Transverse colon (tissue), 4 donors: ENCODE measurements around the gene PDE4D. TPM values are rescaled to one million over a fixed set of nuclear protein-coding genes. Genes with fewer than 3 reads are reported as not detected.

ENCODE experiments used
- DNase-seq: peaks from one replicate; pipeline ENCODE4 v3.0.0-alpha.2; 2019
- H3K27ac ChIP-seq, 4 donors: fragments of 200-600 bp; sonication (generic); 2 replicates each; pipeline ENCODE4 v1.5.1; 2016 to 2018; ENCODE audit warnings: inconsistent platforms in 4 of 4
- H3K27me3 ChIP-seq: fragments of 200-600 bp; sonication (generic); 2 replicates; pipeline ENCODE4 v1.5.1; 2017; ENCODE audit warnings: inconsistent platforms
- H3K36me3 ChIP-seq, 4 donors: fragments of 200-600 bp; sonication (generic); 2 replicates each; pipeline ENCODE4 v1.5.1; 2017 to 2019; ENCODE audit warnings: inconsistent platforms in 4 of 4
- H3K4me1 ChIP-seq, 4 donors: fragments of 200-600 bp; sonication (generic); 2 replicates each; pipeline ENCODE4 v1.5.1; 2017 to 2020; ENCODE audit warnings: inconsistent platforms in 4 of 4
- H3K4me3 ChIP-seq, 4 donors: fragments of 200-600 bp; sonication (generic); 1 replicate in 1 of 4; 2 replicates in 3 of 4; pipeline versions ENCODE4 v1.5.1 to v1.6.1; 2017 to 2019; ENCODE audit warnings: inconsistent platforms in 4 of 4
- H3K9me3 ChIP-seq, 2 donors: fragments of 200-600 bp; sonication (generic); 2 replicates each; pipeline ENCODE4 v1.5.1; 2017 to 2019; ENCODE audit warnings: inconsistent platforms in 2 of 2
- EP300 ChIP-seq: sonication (generic); formaldehyde crosslinking; IDR thresholded peaks from one replicate; pipeline ENCODE4 v1.6.1; 2017; ENCODE audit warnings: antibody characterized with exemption, low read depth
- POLR2A ChIP-seq: fragments of 450-650 bp; IDR thresholded peaks from one replicate; pipeline ENCODE4 v1.6.1; 2016; ENCODE audit warnings: antibody characterized with exemption, mild to moderate bottlenecking, moderate library complexity
- POLR2AphosphoS5 ChIP-seq, 3 donors: sonication (generic); formaldehyde crosslinking; IDR thresholded peaks; one replicate each; pipeline ENCODE4 v1.6.1; 2016; ENCODE audit warnings: antibody characterized with exemption in 3 of 3
- WGBS, 2 donors: methylation state at CpG; one replicate each; pipeline ENCODE4 v1.1.5; 2018; ENCODE audit warnings: low coverage in 1 of 2; 5-methylcytosine and 5-hydroxymethylcytosine counted together
- in situ Hi-C, 4 donors: fragments of 200-750 bp; cut with MboI; loops; one replicate each; pipeline versions ENCODE4 v1.15.0 to v1.15.1; 2017; ENCODE audit warnings: low sequenced_read_pairs in 3 of 4, low pct_ligation_motif_present in 1 of 4, low pct_unique_long_range_greater_than_20kb in 1 of 4
- intact Hi-C: fragments of 100-400 bp; cut with DNase I; formaldehyde crosslinking; loops from one replicate; pipeline ENCODE4 v1.15.1; 2023; ENCODE audit warnings: low total_unique reads
- total RNA-seq, 4 donors: library from RNA; depleted of rRNA; stranded (reverse); fragments of >200 nt; gene quantifications; one replicate each; pipeline ENCODE4 v1.1.0, GENCODE V29; 2016
- TF ChIP-seq, protein P1 (sequence below), 5 experiments: fragments of 200-600 bp in 3 of 5; fragments of 450-650 bp in 2 of 5; sonication (generic) in 3 of 5; IDR thresholded peaks; 1 replicate in 2 of 5; 2 replicates in 3 of 5; pipeline ENCODE4 v1.5.1; 2016 to 2017; ENCODE audit warnings: antibody characterized with exemption in 5 of 5, inconsistent platforms in 3 of 5, mild to moderate bottlenecking in 2 of 5, moderate library complexity in 1 of 5

Gene PDE4D
- total RNA-seq, 4 donors from 2014 or later, result 47.0 to 302 (median 73.6) TPM

DNA sequence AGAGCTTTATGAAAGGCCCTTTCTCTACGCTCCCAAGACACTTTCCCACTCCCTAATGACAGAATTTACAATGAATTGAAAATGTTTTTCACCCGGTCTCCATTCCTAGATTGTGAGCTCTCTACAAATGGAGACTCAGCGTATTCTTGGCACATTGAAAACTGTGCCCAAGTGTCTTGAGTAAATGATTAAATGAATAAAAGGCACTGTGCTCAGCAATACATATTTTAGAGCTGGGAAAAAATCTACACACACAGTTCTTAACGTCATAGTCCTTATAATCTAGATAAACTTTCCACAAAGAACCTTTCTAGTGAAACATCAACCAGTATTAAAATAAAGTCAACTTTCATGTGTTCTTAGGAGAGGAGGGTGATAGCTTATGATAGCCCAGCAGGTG is 676.7 kb downstream of the PDE4D start:
- H3K27ac ChIP-seq, result peak overlapping the region; percentile 45 to 69 (median 59)
- intact Hi-C loops (no loop called here), in situ Hi-C loops (no loop called here)
- no peak overlapping the region for H3K4me3 ChIP-seq
- peaks cover 4 to 50% (median 26%) of the 10 kb centered on the region in 4 donors for H3K4me1 ChIP-seq
- no peaks in the 10 kb centered on the region for H3K27me3 ChIP-seq
- 25 to 45% methylated on average over 4 of the region's 4 CpGs for WGBS, 2 donors
- TF ChIP-seq, protein P1, sequence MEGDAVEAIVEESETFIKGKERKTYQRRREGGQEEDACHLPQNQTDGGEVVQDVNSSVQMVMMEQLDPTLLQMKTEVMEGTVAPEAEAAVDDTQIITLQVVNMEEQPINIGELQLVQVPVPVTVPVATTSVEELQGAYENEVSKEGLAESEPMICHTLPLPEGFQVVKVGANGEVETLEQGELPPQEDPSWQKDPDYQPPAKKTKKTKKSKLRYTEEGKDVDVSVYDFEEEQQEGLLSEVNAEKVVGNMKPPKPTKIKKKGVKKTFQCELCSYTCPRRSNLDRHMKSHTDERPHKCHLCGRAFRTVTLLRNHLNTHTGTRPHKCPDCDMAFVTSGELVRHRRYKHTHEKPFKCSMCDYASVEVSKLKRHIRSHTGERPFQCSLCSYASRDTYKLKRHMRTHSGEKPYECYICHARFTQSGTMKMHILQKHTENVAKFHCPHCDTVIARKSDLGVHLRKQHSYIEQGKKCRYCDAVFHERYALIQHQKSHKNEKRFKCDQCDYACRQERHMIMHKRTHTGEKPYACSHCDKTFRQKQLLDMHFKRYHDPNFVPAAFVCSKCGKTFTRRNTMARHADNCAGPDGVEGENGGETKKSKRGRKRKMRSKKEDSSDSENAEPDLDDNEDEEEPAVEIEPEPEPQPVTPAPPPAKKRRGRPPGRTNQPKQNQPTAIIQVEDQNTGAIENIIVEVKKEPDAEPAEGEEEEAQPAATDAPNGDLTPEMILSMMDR (IDR thresholded peaks at IDR 0.05), result no peak
- TF ChIP-seq POLR2AphosphoS5 (IDR thresholded peaks at IDR 0.05) (no peak), EP300 (no peak), POLR2A (no peak)
- no peaks in the 10 kb centered on the region for H3K9me3 ChIP-seq
- H3K36me3 ChIP-seq, result peaks cover 0 to 4% (median 0%) of the 10 kb centered on the region in 4 donors
- DNase-seq, result no peak

DNA sequence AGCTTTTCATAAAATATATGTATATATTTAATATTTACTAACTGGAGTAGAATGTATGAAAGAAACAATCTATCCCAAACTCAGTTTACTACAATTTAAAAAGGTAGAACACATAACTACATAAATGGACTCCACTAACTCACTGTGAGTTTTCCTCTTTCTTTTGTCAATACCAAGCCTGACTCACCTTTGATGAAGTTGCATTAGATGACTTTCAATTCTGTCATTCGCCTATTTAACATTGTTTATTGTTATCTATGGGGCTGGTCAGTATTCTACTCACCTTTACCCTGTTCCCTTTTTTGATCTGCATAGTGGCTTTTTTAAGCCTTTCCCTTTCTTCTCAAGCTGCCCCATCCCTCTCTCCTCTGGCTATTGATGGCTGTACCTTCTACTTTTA is 680.9 kb downstream of the PDE4D start:
- Histone ChIP-seq H3K27me3 (no peaks in the 10 kb centered on the region), H3K27ac (no peak overlapping the region), H3K4me3 (no peak overlapping the region), H3K36me3 (peaks cover 0 to 4% (median 0%) of the 10 kb centered on the region in 4 donors), H3K4me1 (peaks cover 5 to 35% (median 19%) of the 10 kb centered on the region in 4 donors), H3K9me3 (no peaks in the 10 kb centered on the region)
- TF ChIP-seq POLR2A (no peak), POLR2AphosphoS5 (IDR thresholded peaks at IDR 0.05) (no peak), EP300 (no peak)
- TF ChIP-seq, protein P1 (IDR thresholded peaks at IDR 0.05), result no peak
- no peak for DNase-seq
- intact Hi-C loops (no loop called here), in situ Hi-C loops (no loop called here)
- 71 to 90% methylated on average over 1 of the region's 1 CpG for WGBS, 2 donors

DNA sequence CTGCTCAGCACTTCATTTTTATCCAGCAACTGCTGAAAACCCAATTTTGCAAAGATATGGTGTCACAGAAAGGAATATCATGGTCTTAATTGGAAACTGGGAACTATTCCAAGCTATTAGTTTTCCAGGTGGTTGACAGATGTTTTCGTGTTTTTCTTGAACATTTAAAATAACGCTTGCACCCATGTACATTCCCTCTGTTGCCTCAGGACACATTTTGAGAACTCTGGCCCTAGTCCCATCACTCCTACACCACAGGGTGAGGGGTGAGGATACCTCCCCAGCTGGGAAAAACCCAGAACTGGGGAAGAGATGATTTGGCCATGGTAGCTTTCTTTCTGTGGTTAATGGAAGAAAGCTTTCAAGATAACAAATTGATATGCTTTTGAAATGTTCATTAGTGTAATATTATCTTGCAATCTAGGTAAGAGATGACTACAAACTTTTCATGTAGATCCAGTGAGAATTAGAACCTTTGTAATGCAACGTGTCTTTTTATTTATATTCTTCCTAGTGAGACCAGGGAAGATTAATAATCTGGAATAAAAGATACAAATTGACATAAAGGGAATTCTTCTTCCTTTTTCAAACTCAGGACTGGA is 683.7 kb downstream of the PDE4D start:
- no peaks in the 10 kb centered on the region for H3K27me3 ChIP-seq
- in situ Hi-C loops (no loop called here), intact Hi-C loops (no loop called here)
- peak overlapping the region in 1 of 4 donors; percentile 53 for H3K27ac ChIP-seq
- WGBS, 2 donors, result 65 to 67% methylated on average over 1 to 3 of the region's 3 CpGs
- H3K4me1 ChIP-seq, result peaks cover 3 to 42% (median 16%) of the 10 kb centered on the region in 4 donors
- TF ChIP-seq POLR2AphosphoS5 (IDR thresholded peaks at IDR 0.05) (no peak), POLR2A (no peak), EP300 (no peak)
- TF ChIP-seq, protein P1 (IDR thresholded peaks at IDR 0.05), result no peak
- H3K36me3 ChIP-seq, result peaks cover 0 to 4% (median 0%) of the 10 kb centered on the region in 4 donors
- DNase-seq, result no peak
- H3K9me3 ChIP-seq, result no peaks in the 10 kb centered on the region
- H3K4me3 ChIP-seq, result no peak overlapping the region

DNA sequence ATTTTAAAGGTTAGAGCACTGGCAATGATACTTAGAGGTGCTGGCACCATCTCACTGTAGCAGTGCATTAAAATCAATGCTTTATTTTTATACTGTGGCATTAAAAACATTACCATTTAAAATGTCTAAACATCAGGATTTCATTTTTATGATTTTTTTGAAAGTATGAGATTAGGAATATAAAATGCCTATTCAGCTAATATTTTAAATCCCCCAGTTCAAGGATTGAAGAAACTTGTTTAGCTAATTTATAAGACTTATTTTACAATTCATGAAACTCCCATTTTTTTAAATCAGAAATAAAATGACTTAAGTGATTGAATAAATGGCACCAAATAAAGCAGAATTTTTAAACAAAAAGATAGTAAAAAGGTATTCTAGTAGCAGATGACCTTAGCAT is 685.1 kb downstream of the PDE4D start:
- Histone ChIP-seq H3K27me3 (no peaks in the 10 kb centered on the region), H3K27ac (peak overlapping the region in 3 of 4 donors; percentile 49 to 67 (median 53)), H3K4me3 (no peak overlapping the region), H3K9me3 (no peaks in the 10 kb centered on the region), H3K36me3 (no peaks in the 10 kb centered on the region), H3K4me1 (peaks cover under 1 to 38% (median 14%) of the 10 kb centered on the region in 4 donors)
- in situ Hi-C loops, result no loop called here
- DNase-seq, result no peak
- TF ChIP-seq POLR2A (no peak), POLR2AphosphoS5 (IDR thresholded peaks at IDR 0.05) (no peak), EP300 (no peak)
- TF ChIP-seq, protein P1 (IDR thresholded peaks at IDR 0.05), result no peak
- intact Hi-C loops, result no loop called here
